ENCODE data around the gene TGM3. TPM values are rescaled to one million over a fixed set of nuclear protein-coding genes. Genes with fewer than 3 reads are reported as not detected.

TGM3 gene
- total RNA-seq, 1 donor from 2014 or later, result not detected

GRCh38 chr20:2285193-2285592 is 10.6 kb upstream of the TGM3 start:
- no peak for DNase-seq (ENCODE audit: low read depth, low spot score)

- no peak for DNase-seq (ENCODE audit: low read depth, low spot score)
Measured at GRCh38 chr20:2285613-2286012, 10.2 kb upstream of the TGM3 start.

DNA sequence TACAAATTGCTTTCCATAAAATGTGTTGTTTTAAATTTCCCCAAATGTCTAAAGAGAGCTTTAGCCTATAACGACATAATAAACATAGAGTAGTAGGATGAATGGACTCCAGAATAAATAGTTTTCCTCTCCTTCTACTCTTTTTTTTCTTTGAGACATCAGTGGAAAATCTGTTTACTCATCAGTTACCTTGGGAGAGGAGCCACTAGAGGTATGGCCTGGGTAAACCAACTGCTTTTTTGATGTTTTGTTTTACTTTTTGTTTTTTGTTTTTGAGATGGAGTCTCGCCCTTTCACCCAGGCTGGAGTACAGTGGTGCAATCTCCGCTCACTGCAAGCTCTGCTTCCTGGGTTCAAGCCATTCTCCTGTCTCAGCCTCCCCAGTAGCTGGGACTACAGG is 8.3 kb upstream of the TGM3 start:
- DNase-seq (ENCODE audit: low read depth, low spot score), result no peak

- no peak for DNase-seq (ENCODE audit: low read depth, low spot score)
Measured at GRCh38 chr20:2289475-2289874, 6.3 kb upstream of the TGM3 start.

DNA sequence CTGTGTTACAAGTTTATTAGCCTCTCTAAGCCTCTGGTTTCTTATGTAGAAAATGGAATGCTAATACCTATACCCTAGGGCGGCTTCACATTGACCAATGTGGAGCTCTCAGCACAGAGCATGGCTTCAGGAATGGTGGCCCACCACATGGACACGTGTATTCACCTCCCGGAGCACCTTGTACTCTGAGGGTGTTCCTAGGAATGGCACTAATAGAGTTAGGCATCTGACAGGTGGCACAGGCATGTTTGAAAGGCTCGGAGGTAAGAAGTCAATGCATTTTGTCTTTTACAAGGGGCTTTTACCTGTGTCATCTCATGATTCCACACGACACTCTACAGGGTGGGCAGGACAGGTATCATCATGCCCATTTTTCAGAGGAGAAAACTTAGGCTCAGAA is 5.3 kb upstream of the TGM3 start:
- DNase-seq (ENCODE audit: low read depth, low spot score), result no peak

GRCh38 chr20:2292416-2293110 is 3.2 kb upstream of the TGM3 start:
- DNase-seq (ENCODE audit: low read depth, low spot score), result no peak

GRCh38 chr20:2293486-2293885 is 2.3 kb upstream of the TGM3 start:
- DNase-seq (ENCODE audit: low read depth, low spot score), result no peak

- DNase-seq (ENCODE audit: low read depth, low spot score), result no peak
Measured at GRCh38 chr20:2293971-2294370, 1.8 kb upstream of the TGM3 start.

GRCh38 chr20:2295286-2295685 is 515 bp upstream of the TGM3 start:
- no peak for DNase-seq (ENCODE audit: low read depth, low spot score)

GRCh38 chr20:2296524-2297356 is 939 bp downstream of the TGM3 start:
- no peak for DNase-seq (ENCODE audit: low read depth, low spot score)

DNA sequence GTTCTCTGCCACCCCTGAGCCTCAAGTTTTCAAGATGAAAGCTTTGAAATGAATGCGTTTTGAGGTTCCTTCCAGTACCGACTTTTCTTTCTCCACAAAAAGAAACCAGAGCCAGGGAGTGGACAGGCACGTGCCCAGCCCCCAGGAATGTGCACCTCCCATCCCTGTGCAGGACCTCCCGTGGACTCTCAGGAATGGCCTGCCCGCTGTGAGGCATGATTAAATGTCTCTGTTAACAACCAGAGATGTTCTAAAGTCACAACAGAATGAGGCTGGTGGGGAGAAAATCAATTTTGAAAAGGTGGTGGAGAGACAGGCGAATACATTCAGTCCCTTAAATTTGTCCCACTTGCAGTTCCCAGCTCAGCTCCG is 1.5 kb downstream of the TGM3 start:
- DNase-seq (ENCODE audit: low read depth, low spot score), result no peak

GRCh38 chr20:2298116-2298515 is 2.3 kb downstream of the TGM3 start:
- no peak for DNase-seq (ENCODE audit: low read depth, low spot score)

- no peak for DNase-seq (ENCODE audit: low read depth, low spot score)
Measured at GRCh38 chr20:2298701-2299100, 2.9 kb downstream of the TGM3 start.

DNA sequence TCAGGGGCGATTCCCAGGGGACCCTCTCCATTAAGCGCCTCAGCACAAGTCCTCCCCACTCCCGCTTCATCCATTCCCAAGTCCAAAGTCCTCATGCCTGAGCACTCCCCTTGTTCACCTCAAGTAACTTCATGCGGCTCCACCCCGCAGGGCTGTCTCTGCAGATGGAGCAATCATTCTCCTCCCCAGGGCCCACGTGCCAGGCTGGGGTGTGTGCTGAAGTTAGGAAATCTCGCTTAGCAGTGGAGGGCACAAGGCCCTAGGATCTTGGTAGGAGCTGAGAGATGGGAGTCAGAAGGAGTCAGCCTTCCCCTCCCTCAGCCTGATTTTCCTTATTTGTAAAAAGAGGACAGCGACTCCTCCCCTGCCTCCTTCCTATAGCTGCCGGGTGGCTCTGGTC is 3.5 kb downstream of the TGM3 start:
- DNase-seq (ENCODE audit: low read depth, low spot score), result no peak

DNA sequence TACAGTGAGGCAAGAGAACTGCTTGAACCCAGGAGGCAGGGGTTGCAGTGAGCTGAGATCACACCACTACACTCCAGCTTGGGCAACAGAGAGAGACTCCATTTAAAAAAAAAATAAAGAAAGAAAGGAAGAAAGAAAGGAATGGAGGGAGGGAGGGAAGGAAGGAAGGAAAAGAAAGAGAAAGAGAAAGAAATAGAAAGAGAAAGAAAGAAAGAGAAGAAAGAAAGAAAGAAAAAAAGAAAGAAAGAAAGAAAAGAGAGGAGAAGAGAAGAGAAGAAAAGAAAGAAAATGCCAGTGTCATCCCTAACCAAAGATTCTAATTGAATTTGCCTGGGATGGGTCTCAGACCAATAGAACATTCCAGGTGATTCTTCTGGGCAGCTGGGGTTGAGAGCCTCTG is 4.2 kb downstream of the TGM3 start:
- DNase-seq (ENCODE audit: low read depth, low spot score), result no peak

GRCh38 chr20:2300420-2300819 is 4.6 kb downstream of the TGM3 start:
- DNase-seq (ENCODE audit: low read depth, low spot score), result no peak

DNA sequence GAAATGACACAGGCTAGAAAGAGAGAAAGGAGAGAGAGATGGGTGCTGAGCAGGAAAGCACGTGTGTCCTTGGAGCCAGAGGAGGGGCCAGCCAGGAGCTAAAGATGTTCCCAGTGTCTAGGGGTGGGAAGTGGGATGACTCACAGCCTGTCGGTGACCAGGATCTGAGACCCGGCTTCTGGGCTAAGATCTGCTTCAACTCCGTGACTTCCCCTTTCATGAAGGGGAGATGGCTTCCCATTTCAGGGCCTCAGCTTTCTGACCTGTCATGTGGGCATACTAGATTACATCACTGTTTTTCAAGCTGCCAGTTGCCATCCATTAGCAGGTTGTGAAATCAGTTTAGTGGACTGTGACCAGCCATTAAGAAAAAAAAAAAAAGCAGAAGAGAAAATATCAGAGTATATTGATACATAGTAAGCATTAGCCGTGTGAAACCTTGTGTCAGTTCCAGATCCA is 5.4 kb downstream of the TGM3 start:
- no peak for DNase-seq (ENCODE audit: low read depth, low spot score)

DNA sequence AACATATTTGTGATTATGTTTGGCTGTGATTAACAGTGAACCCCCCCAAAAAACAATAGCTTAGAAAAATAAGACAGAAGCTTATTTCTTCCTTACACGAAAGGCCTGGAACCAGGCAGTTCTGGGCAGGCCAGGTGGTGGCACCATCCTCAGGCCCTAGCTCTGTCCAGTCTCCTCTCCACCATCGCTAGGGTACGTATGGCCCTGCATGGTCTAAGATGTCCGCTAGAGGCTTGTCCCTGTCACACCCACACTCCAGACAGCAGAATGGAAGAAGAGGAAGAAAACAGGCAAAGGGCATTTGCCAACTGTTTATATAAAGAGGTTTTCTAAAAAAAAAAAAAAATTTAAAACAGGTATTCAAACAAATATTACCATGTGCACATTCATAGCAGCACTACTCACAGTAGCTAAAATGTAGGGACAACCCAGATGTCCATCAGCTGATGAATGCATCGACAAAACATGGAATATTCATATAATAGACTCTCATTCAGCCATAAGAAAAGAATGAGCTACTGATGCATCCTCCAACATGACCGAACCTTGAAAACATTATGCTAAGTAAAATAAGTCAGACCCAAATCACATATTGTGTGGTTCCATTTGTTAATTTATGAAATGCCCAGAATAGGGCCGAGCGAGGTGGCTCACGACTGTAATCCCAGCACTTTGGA is 6.7 kb downstream of the TGM3 start:
- no peak for DNase-seq (ENCODE audit: low read depth, low spot score)

DNA sequence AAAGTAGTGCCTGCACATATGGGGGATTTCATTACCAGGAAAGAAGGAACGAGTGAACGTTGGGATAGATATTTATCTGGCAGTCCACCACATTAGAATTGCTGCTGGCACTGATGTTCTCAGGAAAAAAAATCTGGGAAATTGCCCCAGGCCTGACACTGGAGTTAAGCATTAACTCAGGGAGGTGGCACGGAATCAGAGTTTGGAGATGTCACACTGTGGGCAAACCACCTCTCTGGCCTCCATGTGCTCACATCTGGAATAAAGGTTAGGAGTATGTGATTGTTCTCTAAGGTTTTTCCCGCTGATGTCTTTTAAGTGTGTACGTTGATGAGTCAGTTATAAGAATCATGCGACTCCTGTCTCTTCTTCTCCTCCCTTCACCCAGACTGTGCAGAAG is 7.9 kb downstream of the TGM3 start:
- DNase-seq (ENCODE audit: low read depth, low spot score), result no peak

- DNase-seq (ENCODE audit: low read depth, low spot score), result no peak
Measured at GRCh38 chr20:2304180-2304579, 8.4 kb downstream of the TGM3 start.

- DNase-seq (ENCODE audit: low read depth, low spot score), result no peak
Measured at GRCh38 chr20:2305029-2305428, 9.2 kb downstream of the TGM3 start.

DNA sequence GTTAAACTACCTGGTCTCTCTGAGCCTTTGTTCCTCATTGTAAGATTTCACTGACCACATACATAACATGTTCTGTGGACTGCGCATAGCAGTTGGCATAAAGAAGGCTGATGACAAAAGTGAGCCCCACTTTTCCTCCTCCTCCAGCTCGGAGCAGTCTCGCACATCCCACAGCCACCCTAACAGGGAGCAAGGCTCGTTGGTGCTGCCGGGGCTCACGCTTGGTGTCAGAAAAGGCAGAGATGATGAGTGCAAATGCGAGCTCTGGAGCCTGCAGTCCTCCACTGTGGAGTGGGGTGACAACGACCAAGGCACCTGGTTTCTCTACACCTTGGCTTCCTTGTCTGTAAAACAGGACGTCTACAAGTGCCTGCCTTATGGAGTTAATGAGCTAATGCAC is 9.7 kb downstream of the TGM3 start:
- DNase-seq (ENCODE audit: low read depth, low spot score), result no peak
